OCI-LY1 (cell line): ENCODE results near the gene ANKRD34A.
"Not testable (repeated sequence)": the region's sequence is repeated elsewhere in the genome, so short reads cannot be mapped to it uniquely, and the experiment has no call there.

Source experiments
- CTCF ChIP-seq: fragments of 200-600 bp; sonication (generic), shearing (Covaris generic); IDR thresholded peaks from 2 replicates; pipeline ENCODE4 v1.5.1; 2017; ENCODE audit warnings: mild to moderate bottlenecking, antibody characterized with exemption, low read length, moderate library complexity, mixed read lengths
- EZH2 ChIP-seq: fragments of 200-600 bp; sonication (generic), shearing (Covaris generic); IDR thresholded peaks from 2 replicates; pipeline ENCODE4 v1.8.0; 2017; ENCODE audit warnings: borderline replicate concordance, mixed run types, mild to moderate bottlenecking, antibody characterized with exemption, low read length, moderate library complexity, mixed read lengths

- TF ChIP-seq EZH2, CTCF: not testable (repeated sequence)
These were observed 31.8 kb downstream of the ANKRD34A start for GRCh38 chr1:145932522-145933009.
